ENCODE results near the gene GAS7.

The GAS7 gene

DNA sequence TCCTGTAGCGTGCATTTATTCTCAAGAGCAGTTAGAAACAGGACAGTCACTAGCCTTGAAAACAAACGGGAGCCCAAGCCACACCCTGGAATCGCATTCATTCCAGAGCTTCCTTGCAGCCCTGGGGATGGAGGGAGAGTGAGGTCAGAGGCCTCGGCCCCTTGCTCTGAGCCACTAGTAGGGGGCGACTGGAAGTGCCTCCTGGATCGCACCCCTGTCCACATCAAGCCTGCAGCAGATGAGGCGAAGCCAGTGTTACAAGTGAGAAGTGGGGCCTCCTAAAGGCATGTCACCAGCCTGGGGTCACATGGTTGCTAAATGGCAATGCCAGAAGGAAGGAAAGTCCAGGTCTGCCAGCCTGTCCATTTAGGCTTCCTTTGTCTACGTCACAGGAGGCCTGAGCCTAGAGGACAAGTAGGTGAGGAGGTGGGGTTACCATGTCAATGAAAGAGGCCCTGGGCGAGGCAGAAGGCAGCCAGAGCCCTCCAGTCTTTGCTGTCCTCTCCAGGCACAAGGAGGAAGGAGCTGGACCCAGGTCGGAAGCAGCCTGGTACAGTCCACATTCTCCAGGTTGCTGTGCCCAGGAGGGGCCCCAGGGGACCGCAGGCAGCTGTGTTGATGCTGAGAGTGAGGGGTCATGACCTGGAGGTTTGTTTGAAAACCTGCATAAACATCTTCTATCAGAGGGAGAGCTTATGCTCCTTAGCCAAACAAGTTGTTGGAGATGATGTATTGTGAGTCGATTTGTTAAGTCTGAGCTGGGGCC lies 290.3 kb downstream of the GAS7 start:
- no peak overlapping the region for H3K4me3 ChIP-seq (ENCODE audit: low read depth, low read length)
- TF ChIP-seq, protein P1, sequence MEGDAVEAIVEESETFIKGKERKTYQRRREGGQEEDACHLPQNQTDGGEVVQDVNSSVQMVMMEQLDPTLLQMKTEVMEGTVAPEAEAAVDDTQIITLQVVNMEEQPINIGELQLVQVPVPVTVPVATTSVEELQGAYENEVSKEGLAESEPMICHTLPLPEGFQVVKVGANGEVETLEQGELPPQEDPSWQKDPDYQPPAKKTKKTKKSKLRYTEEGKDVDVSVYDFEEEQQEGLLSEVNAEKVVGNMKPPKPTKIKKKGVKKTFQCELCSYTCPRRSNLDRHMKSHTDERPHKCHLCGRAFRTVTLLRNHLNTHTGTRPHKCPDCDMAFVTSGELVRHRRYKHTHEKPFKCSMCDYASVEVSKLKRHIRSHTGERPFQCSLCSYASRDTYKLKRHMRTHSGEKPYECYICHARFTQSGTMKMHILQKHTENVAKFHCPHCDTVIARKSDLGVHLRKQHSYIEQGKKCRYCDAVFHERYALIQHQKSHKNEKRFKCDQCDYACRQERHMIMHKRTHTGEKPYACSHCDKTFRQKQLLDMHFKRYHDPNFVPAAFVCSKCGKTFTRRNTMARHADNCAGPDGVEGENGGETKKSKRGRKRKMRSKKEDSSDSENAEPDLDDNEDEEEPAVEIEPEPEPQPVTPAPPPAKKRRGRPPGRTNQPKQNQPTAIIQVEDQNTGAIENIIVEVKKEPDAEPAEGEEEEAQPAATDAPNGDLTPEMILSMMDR (conservative IDR thresholded peaks at IDR 0.05; ENCODE audit: low read depth, low read length): no peak
- DNase-seq (ENCODE audit: low read depth): peak; percentile 30

DNA sequence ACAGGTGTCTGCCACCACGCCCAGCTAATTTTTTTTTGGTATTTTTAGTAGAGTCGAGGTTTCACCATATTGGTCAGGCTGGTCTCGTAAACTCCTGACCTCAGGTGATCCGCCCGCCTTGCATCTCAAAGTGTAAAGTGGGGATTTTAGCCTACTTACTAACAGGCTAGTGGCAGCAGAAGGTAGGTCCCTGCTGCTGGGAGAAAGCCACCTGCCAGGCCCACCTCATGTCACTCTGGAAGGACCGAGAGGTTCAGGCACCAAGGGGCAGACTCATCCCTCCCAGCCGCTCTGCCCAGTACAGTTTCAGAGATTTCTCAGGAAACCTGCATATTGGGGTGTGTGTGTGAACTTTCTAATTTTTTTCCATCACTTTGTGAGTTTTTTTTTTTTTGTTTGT lies 291.3 kb downstream of the GAS7 start:
- H3K4me3 ChIP-seq (ENCODE audit: low read depth, low read length): no peak overlapping the region
- DNase-seq (ENCODE audit: low read depth): no peak
- TF ChIP-seq, protein P1 (conservative IDR thresholded peaks at IDR 0.05; ENCODE audit: low read depth, low read length): no peak

DNA sequence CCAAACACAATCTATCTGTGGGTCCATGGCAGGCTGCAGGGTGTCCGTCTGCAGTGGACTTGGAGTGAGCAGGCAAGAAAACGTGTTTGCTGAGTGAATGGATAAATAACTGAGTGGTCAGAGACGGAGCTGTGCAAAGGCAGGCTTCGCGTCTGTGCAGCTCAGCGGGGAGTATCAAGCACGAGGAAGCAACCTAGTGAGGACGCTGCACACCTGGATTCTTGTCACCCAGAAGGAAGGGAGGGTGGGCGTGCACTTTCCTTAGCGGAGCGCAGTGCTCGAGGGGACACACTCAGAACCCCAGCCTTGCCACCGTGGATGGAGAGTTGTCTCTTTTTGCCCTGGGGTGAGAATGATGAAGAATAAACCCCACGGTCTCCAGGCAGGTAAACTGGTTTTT lies 291.8 kb downstream of the GAS7 start:
- no peak overlapping the region for H3K4me3 ChIP-seq (ENCODE audit: low read depth, low read length)
- TF ChIP-seq, protein P1 (conservative IDR thresholded peaks at IDR 0.05; ENCODE audit: low read depth, low read length): no peak
- no peak for DNase-seq (ENCODE audit: low read depth)

DNA sequence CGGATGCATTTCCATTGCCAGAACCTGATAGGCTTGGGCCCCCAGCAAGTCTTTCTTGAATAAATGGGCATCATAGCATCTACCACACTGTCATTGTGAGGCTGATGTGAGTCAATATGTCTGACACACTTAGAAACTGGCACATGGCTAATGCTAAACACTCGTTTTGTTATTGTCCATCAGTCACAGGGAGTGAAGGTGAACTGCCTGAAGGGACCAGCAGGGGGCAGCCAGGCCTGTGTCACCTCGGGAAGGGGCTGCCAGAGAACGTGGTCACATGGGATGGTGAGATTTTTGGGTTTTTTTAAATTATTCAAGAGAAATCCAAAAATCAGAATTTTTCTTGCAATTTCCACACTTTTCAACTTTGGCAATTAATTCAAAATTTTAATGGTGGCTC lies 292.5 kb downstream of the GAS7 start:
- no peak overlapping the region for H3K4me3 ChIP-seq (ENCODE audit: low read depth, low read length)
- DNase-seq (ENCODE audit: low read depth): peak; percentile 37
- TF ChIP-seq, protein P1 (conservative IDR thresholded peaks at IDR 0.05; ENCODE audit: low read depth, low read length): peak; percentile 63

DNA sequence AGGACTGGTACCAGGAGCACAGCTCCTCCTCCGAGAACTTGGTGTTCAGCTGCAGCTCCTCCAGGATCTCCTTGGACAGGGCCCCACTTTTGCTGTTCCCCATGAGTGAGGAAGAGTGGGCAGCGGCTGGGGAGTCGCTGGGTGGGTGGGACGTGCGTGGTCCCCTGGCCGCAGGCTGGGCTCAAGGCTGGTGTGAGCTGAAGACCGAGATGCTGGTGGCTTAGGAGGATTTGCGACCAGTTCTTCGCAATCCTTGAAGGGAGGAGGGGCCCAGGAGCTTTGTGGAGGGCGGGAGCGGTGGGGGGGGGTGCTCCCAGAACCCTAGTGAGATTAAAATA lies 293.4 kb downstream of the GAS7 start, which contains the start of gene RCVRN:
RCVRN (minus strand) TSS at position 194 of the 338 bp plus-strand sequence; CDS start at position 103, 91 bp downstream.
- TF ChIP-seq, protein P1 (conservative IDR thresholded peaks at IDR 0.05; ENCODE audit: low read depth, low read length): no peak
- no peak within 1 kb of the TSS for H3K4me3 ChIP-seq (ENCODE audit: low read depth, low read length)

DNA sequence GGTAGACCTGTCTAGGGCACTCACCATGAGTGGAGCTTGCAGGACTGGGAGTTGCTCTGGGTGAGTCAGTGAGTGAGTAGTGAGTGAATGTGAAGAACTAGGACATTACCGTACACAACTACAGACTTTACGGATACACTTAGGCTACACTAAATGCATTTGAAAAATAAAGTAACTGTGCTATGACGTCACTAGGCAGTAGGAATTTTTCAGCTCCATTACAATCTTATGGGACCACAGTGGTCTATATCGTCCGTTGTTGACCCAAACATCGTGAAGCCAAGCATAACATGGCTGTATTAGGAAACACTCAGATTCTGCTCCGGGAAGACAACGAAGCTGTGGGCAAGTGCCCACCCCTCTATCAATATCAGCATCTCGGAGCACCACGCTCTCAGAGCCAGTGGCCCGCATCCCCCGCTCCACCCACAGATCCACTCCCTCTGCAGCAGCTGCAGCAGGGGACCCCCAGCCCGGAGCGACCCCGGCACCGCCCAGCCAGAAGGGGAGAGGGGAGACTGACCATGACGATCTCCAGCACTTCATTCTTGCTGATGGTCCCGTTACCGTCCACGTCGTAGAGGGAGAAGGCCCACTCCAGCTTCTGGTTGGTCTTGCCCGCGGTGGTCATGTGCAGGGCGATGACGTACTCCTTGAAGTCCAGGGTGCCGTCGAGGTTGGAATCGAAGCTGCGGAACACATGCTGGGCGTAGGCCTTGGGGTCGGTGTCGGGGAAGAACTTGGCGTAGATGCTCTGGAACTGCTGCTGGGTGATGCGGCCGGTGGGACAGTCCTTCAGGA lies 293.9 kb downstream of the GAS7 start:
- TF ChIP-seq, protein P1 (conservative IDR thresholded peaks at IDR 0.05; ENCODE audit: low read depth, low read length): no peak
- DNase-seq (ENCODE audit: low read depth): no peak
- no peak overlapping the region for H3K4me3 ChIP-seq (ENCODE audit: low read depth, low read length)

More for the DNA sequence above, 293.4 kb downstream of the GAS7 start, which contains the start of gene RCVRN:
- DNase-seq (ENCODE audit: low read depth): no peak

Measured in choroid plexus epithelial cell (primary cell).